Natural killer cell (primary cell): Measurements from ENCODE around the gene ACAP1. TPM values are rescaled to one million over a fixed set of nuclear protein-coding genes. Genes with fewer than 3 reads are reported as not detected.
A peak's percentile ranks its signal among the peaks of the same experiment; 100 is the strongest.

Experiments
- ATAC-seq, 3 donors: fragments of 150-1000 bp in 2 of 3; fragments of 200-7000 bp in 1 of 3; cut with Tn5 transposase; 1 replicate in 1 of 3; 2 replicates in 2 of 3; pipeline ENCODE4 v1.10.0; 2021; ENCODE audit warnings: mild to moderate bottlenecking in 2 of 3, moderate library complexity in 2 of 3
- DNase-seq, 2 donors: peaks; one replicate each; pipeline versions ENCODE4 v3.0.0 to v3.0.0-alpha.2; 2013 to 2021; ENCODE audit warnings: mixed read lengths in 1 of 2
- H3K27ac ChIP-seq: one replicate; pipeline ENCODE4 v1.5.1; 2013; ENCODE audit warnings: mild to moderate bottlenecking, low read length
- H3K27me3 ChIP-seq: one replicate; pipeline ENCODE4 v1.6.1; 2013; ENCODE audit warnings: low read length; ENCODE audit not compliant: control insufficient read depth, insufficient read depth
- H3K36me3 ChIP-seq: one replicate; pipeline ENCODE4 v1.6.1; 2013; ENCODE audit warnings: low read length; ENCODE audit not compliant: control insufficient read depth, insufficient read depth
- H3K4me1 ChIP-seq: one replicate; pipeline ENCODE4 v1.6.1; 2013; ENCODE audit warnings: low read length; ENCODE audit not compliant: control insufficient read depth, insufficient read depth
- H3K4me3 ChIP-seq: one replicate; pipeline ENCODE4 v1.5.1; 2013; ENCODE audit warnings: low read length
- H3K9me3 ChIP-seq: one replicate; pipeline ENCODE4 v1.6.1; 2013; ENCODE audit warnings: low read length; ENCODE audit not compliant: control insufficient read depth, insufficient read depth
- H3K27ac Mint-ChIP-seq, 2 donors: one replicate each; pipeline ENCODE4 v1.8.0; 2022; ENCODE audit warnings: mild to moderate bottlenecking in 2 of 2, mixed read lengths in 2 of 2, moderate library complexity in 1 of 2
- H3K27me3 Mint-ChIP-seq, 2 donors: one replicate each; pipeline ENCODE4 v1.8.0; 2022; ENCODE audit warnings: low read depth in 2 of 2, mixed read lengths in 2 of 2
- H3K36me3 Mint-ChIP-seq: one replicate; pipeline ENCODE4 v1.8.0; 2022; ENCODE audit warnings: mixed read lengths
- H3K4me1 Mint-ChIP-seq, 2 donors: one replicate each; pipeline ENCODE4 v1.8.0; 2022; ENCODE audit warnings: mixed read lengths in 2 of 2
- H3K4me3 Mint-ChIP-seq: one replicate; pipeline ENCODE4 v1.8.0; 2022; ENCODE audit warnings: mild to moderate bottlenecking, moderate library complexity, mixed read lengths
- H3K9me3 Mint-ChIP-seq, 2 donors: one replicate each; pipeline ENCODE4 v1.8.0; 2022; ENCODE audit warnings: mixed read lengths in 2 of 2
- WGBS: methylation state at CpG from one replicate; pipeline ENCODE4 v1.1.7; 2013; ENCODE audit warnings: missing lambda C conversion rate; ENCODE audit not compliant: insufficient coverage; 5-methylcytosine and 5-hydroxymethylcytosine counted together
- intact Hi-C: fragments of 100-400 bp; cut with micrococcal nuclease; formaldehyde crosslinking; loops from one replicate; pipeline ENCODE4 v1.14.2; 2022
- total RNA-seq, 4 donors: library from RNA; stranded (reverse); fragments of 120-200 nt in 1 of 4; gene quantifications; one replicate each; pipeline versions ENCODE4 v1.2.3 to v1.2.4, GENCODE V29; 2013 to 2022
- TF ChIP-seq, protein P1 (sequence below): fragments of 200-600 bp; IDR thresholded peaks from one replicate; pipeline ENCODE4 v1.8.0; 2022; ENCODE audit warnings: antibody characterized with exemption

ACAP1 gene
- total RNA-seq, 3 donors from 2014 or later (not counting 1 experiment from before 2014, with no cell fraction given): 526 to 590 (median 540) TPM

DNA sequence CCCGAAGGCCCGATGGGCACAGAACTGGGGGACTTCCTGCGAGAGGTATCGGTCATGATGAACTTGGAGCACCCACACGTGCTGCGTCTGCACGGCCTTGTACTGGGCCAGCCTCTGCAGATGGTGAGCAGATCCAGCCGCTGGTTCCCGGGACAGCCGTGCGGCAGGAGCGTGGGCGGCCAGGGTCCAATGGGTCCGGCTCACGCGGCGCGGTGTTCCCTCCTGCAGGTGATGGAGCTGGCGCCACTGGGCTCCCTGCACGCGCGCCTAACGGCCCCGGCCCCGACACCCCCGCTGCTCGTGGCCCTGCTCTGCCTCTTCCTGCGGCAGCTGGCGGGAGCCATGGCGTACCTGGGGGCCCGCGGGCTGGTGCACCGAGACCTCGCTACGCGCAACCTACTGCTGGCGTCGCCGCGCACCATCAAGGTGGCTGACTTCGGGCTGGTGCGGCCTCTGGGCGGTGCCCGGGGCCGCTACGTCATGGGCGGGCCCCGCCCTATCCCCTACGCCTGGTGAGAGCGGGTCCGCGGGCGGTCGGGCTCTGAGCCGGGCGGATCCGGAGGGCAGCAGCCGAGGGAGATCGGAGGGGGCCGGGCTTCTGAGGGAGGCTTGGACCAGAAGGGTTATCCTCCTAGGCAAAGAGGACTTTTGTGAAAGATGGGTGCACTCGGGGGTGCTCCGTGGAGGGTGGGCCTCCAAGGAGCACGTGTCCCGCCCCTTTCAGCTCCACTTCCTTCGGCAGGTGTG lies 47.6 kb downstream of the ACAP1 start:
- peak overlapping the region; percentile 45 for H3K27ac ChIP-seq
- TF ChIP-seq, protein P1, sequence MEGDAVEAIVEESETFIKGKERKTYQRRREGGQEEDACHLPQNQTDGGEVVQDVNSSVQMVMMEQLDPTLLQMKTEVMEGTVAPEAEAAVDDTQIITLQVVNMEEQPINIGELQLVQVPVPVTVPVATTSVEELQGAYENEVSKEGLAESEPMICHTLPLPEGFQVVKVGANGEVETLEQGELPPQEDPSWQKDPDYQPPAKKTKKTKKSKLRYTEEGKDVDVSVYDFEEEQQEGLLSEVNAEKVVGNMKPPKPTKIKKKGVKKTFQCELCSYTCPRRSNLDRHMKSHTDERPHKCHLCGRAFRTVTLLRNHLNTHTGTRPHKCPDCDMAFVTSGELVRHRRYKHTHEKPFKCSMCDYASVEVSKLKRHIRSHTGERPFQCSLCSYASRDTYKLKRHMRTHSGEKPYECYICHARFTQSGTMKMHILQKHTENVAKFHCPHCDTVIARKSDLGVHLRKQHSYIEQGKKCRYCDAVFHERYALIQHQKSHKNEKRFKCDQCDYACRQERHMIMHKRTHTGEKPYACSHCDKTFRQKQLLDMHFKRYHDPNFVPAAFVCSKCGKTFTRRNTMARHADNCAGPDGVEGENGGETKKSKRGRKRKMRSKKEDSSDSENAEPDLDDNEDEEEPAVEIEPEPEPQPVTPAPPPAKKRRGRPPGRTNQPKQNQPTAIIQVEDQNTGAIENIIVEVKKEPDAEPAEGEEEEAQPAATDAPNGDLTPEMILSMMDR: no peak
- H3K27ac Mint-ChIP-seq: peak overlapping the region in 1 of 2 donors; percentile 60

DNA sequence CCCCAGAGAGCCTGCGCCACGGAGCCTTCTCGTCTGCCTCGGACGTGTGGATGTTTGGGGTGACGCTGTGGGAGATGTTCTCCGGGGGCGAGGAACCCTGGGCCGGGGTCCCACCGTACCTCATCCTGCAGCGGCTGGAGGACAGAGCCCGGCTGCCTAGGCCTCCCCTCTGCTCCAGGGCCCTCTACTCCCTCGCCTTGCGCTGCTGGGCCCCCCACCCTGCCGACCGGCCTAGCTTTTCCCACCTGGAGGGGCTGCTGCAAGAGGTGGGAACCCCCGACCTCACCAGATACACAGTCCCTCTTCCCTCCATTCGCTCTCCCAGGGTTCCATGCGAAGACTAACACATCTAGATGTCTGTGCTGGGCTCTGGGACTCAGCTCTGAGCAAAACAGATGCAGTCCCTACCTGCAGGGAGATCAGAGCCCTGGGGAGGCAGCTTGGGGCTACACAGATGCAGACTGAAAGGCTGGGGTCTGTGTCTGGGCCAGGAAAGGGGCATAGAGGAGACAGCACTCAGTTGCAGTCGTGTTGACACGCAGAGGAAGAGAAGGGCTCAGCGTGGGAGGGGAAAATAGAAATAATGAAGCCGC lies 48.3 kb downstream of the ACAP1 start:
- H3K9me3 Mint-ChIP-seq: no peaks in the 10 kb centered on the region
- H3K27me3 Mint-ChIP-seq: peaks cover 21 to 28% of the 10 kb centered on the region in 2 donors
- H3K36me3 ChIP-seq: peaks cover 15% of the 10 kb centered on the region
- no peak for ATAC-seq
- H3K9me3 ChIP-seq: no peaks in the 10 kb centered on the region
- H3K36me3 Mint-ChIP-seq: peaks cover 2% of the 10 kb centered on the region
- peak overlapping the region; percentile 45 for H3K27ac ChIP-seq
- TF ChIP-seq, protein P1: no peak
- peaks cover 0 to 11% of the 10 kb centered on the region in 2 donors for H3K4me1 Mint-ChIP-seq
- H3K4me3 ChIP-seq: peak overlapping the region; percentile 56
- intact Hi-C loops: no loop called here
- peak overlapping the region in 1 of 2 donors; percentile 60 for H3K27ac Mint-ChIP-seq
- WGBS: 51% methylated on average over 23 of the region's 23 CpGs
- peaks cover 25% of the 10 kb centered on the region for H3K27me3 ChIP-seq
- H3K4me3 Mint-ChIP-seq: peak overlapping the region; percentile 77
- DNase-seq: no peak
- peaks cover 22% of the 10 kb centered on the region for H3K4me1 ChIP-seq

More for the DNA sequence above, 47.6 kb downstream of the ACAP1 start:
- H3K4me1 Mint-ChIP-seq: peaks cover 0 to 11% of the 10 kb centered on the region in 2 donors
- no peaks in the 10 kb centered on the region for H3K9me3 Mint-ChIP-seq
- 10% methylated on average over 65 of the region's 65 CpGs for WGBS
- peaks cover 9% of the 10 kb centered on the region for H3K36me3 Mint-ChIP-seq
- ATAC-seq (peak; percentile 91 to 97 (median 96)), DNase-seq (peak; percentile 59 to 92)
- peaks cover 27% of the 10 kb centered on the region for H3K27me3 ChIP-seq
- peaks cover 22% of the 10 kb centered on the region for H3K4me1 ChIP-seq
- H3K4me3 Mint-ChIP-seq: peak overlapping the region; percentile 77
- H3K27me3 Mint-ChIP-seq: peaks cover 28 to 35% of the 10 kb centered on the region in 2 donors
- no peaks in the 10 kb centered on the region for H3K9me3 ChIP-seq
- peaks cover 8% of the 10 kb centered on the region for H3K36me3 ChIP-seq
- peak overlapping the region; percentile 56 for H3K4me3 ChIP-seq
- intact Hi-C loops: no loop called here

DNA sequence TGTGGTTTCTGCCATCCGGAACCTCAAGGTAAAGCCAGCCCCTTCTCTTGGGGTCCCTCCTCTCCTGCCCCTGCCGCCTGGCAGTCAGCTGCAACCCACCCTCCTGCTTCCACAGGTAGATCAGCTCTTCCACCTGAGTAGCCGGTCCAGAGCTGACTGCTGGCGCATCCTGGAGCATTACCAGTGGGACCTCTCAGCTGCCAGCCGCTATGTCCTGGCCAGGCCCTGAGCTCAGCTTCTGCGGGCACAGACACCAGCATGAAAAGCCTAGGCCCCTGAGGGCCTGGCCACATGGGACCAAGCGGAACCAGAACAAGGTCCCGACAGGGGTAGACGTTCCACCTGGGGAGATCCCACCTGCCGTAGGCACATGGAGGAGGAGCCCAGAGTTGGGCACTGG lies 52.5 kb downstream of the ACAP1 start:
- H3K36me3 Mint-ChIP-seq: no peaks in the 10 kb centered on the region
- DNase-seq: no peak

More for the DNA sequence above, 52.5 kb downstream of the ACAP1 start:
- peaks cover 45% of the 10 kb centered on the region for H3K36me3 ChIP-seq
- peaks cover 4 to 11% of the 10 kb centered on the region in 2 donors for H3K4me1 Mint-ChIP-seq
- WGBS: 96% methylated on average over 10 of the region's 10 CpGs
- H3K27me3 Mint-ChIP-seq: no peaks in the 10 kb centered on the region
- H3K4me1 ChIP-seq: peaks cover 16% of the 10 kb centered on the region
- intact Hi-C loops: no loop called here
- H3K9me3 ChIP-seq: no peaks in the 10 kb centered on the region
- H3K9me3 Mint-ChIP-seq: no peaks in the 10 kb centered on the region
- H3K27ac ChIP-seq: no peak overlapping the region
- no peak overlapping the region for H3K4me3 Mint-ChIP-seq
- H3K4me3 ChIP-seq: no peak overlapping the region
- ATAC-seq: no peak
- TF ChIP-seq, protein P1: no peak
- H3K27me3 ChIP-seq: no peaks in the 10 kb centered on the region
- H3K27ac Mint-ChIP-seq: no peak overlapping the region
